K562 (cell line): ENCODE results near the gene FTHL17. TPM values are rescaled to one million over a fixed set of nuclear protein-coding genes. Genes with fewer than 3 reads are reported as not detected.

Experiments
- ATAC-seq: fragments of 200-7000 bp; cut with Tn5 transposase; 3 replicates; pipeline ENCODE4 v1.9.1; 2020; ENCODE audit warnings: moderate library complexity
- BruUV-seq: library from RNA; stranded (reverse); fragments of 400-500 nt; replicated peaks from 2 replicates; lab custom pipeline; 2021; lab: Mats Ljungman, UMichigan
- CTCF ChIA-PET: fragments of 300-600 bp; formaldehyde crosslinking; extraction: SDS; loops from one replicate; lab custom pipeline; 2021; ENCODE audit warnings: low intra/inter-chr PET ratio; lab: Yijun Ruan, JAX
- POLR2A ChIA-PET: fragments of 300-600, 350-650 bp; sonication (Branson Sonifier 250); formaldehyde crosslinking; extraction: SDS; loops from one replicate; lab custom pipeline; 2021; ENCODE audit warnings: antibody characterized with exemption, inconsistent platforms; lab: Yijun Ruan, JAX
- DNase-seq, 4 experiments: peaks; one replicate each; pipeline versions ENCODE4 v3.0.0 to v3.0.0-alpha.2; 2011 to 2018; ENCODE audit warnings: low spot score in 3 of 4, mixed read lengths in 3 of 4; ENCODE audit errors: extremely low read depth in 1 of 4
- FAIRE-seq: peaks from 2 replicates; lab custom pipeline; 2011; peaks lifted over from hg19 to GRCh38; lab: Jason Lieb, UNC
- H2AFZ ChIP-seq: 2 replicates; pipeline ENCODE4 v1.6.0; 2011; ENCODE audit warnings: low read depth, low read length, control low read depth, inconsistent platforms
- H3K27ac ChIP-seq: fragments of 200-600 bp; 3 replicates; pipeline ENCODE4 v1.8.0; 2011; ENCODE audit warnings: low read depth, mild to moderate bottlenecking, control low read depth, inconsistent platforms, low read length, moderate library complexity, mixed read lengths; ENCODE audit errors: extremely low read depth
- H3K27me3 ChIP-seq, 2 experiments: fragments of 300-600 bp in 1 of 2; 2 replicates in 1 of 2; 3 replicates in 1 of 2; pipeline versions ENCODE4 v1.6.0 to v1.8.0; 2011; ENCODE audit warnings: inconsistent platforms in 2 of 2, low read length in 2 of 2, mild to moderate bottlenecking in 1 of 2, mixed read lengths in 1 of 2, moderate library complexity in 1 of 2; ENCODE audit not compliant: control insufficient read depth in 2 of 2, insufficient read depth in 2 of 2
- H3K36me3 ChIP-seq: fragments of 300-600 bp; 3 replicates; pipeline ENCODE4 v1.8.0; 2011; ENCODE audit warnings: mild to moderate bottlenecking, low read length, inconsistent platforms; ENCODE audit not compliant: control insufficient read depth, insufficient read depth
- H3K4me1 ChIP-seq, 2 experiments: fragments of 200-600 bp in 1 of 2; replicated peaks in 1 of 2; 2 replicates in 1 of 2; 3 replicates in 1 of 2; pipeline versions ENCODE4 v1.5.1 to v1.8.0; 2011; ENCODE audit warnings: inconsistent platforms in 2 of 2, low read length in 2 of 2, mild to moderate bottlenecking in 1 of 2, mixed read lengths in 1 of 2, moderate library complexity in 1 of 2; ENCODE audit not compliant: control insufficient read depth in 2 of 2, insufficient read depth in 2 of 2
- H3K4me2 ChIP-seq: 2 replicates; pipeline ENCODE4 v1.6.1; 2011; ENCODE audit warnings: low read length, control low read depth, inconsistent platforms, mixed read lengths; ENCODE audit not compliant: insufficient read depth
- H3K4me3 ChIP-seq: fragments of 200-600 bp; sonication (generic), shearing (Covaris generic); 2 replicates; pipeline ENCODE4 v1.5.1; 2016; ENCODE audit warnings: control low read depth, inconsistent platforms
- H3K79me2 ChIP-seq: fragments of 200-600 bp; 3 replicates; pipeline ENCODE4 v1.8.0; 2011; ENCODE audit warnings: low read length, inconsistent platforms; ENCODE audit not compliant: control insufficient read depth, insufficient read depth
- H3K9ac ChIP-seq, 2 experiments: 2 replicates each; pipeline versions ENCODE4 v1.6.0 to v1.6.1; 2011; ENCODE audit warnings: low read depth in 2 of 2, low read length in 2 of 2, control low read depth in 1 of 2, inconsistent platforms in 1 of 2, mild to moderate bottlenecking in 1 of 2, mixed read lengths in 1 of 2; ENCODE audit not compliant: insufficient read depth in 1 of 2
- H3K9me1 ChIP-seq: one replicate; pipeline ENCODE4 v1.6.0; 2011; ENCODE audit warnings: inconsistent platforms, mild to moderate bottlenecking, low read length, moderate library complexity; ENCODE audit not compliant: control insufficient read depth, insufficient read depth
- H3K9me3 ChIP-seq: replicated peaks from 2 replicates; pipeline ENCODE4 v1.5.1; 2011; ENCODE audit warnings: low read depth, low read length, inconsistent platforms; ENCODE audit not compliant: control insufficient read depth, insufficient read depth
- H4K20me1 ChIP-seq: replicated peaks from 2 replicates; pipeline ENCODE4 v1.6.1; 2011; ENCODE audit warnings: low read length, inconsistent platforms, mixed read lengths; ENCODE audit not compliant: control insufficient read depth, insufficient read depth
- GATA2 ChIP-seq: sonication (generic); formaldehyde crosslinking; IDR thresholded peaks from 2 replicates; pipeline ENCODE4 v1.4.0; 2020; ENCODE audit warnings: mild to moderate bottlenecking, missing genetic modification reagents
- MTA2 ChIP-seq: fragments of 450-650 bp; IDR thresholded peaks from 2 replicates; pipeline ENCODE4 v1.6.1; 2016; ENCODE audit warnings: low read depth
- POLR2AphosphoS5 ChIP-seq: IDR thresholded peaks from 2 replicates; pipeline ENCODE4 v1.6.1; 2011; ENCODE audit warnings: mild to moderate bottlenecking, low read depth, low read length, moderate library complexity; ENCODE audit not compliant: control insufficient read depth, insufficient read depth
- SIX5 ChIP-seq, 2 experiments: IDR thresholded peaks; 2 replicates each; pipeline ENCODE4 v1.6.1; 2011; ENCODE audit warnings: low read length in 2 of 2, borderline replicate concordance in 1 of 2, low read depth in 1 of 2, mild to moderate bottlenecking in 1 of 2, moderate library complexity in 1 of 2; ENCODE audit not compliant: insufficient read depth in 1 of 2
- ZNF217 ChIP-seq: sonication (generic); formaldehyde crosslinking; IDR thresholded peaks from 2 replicates; pipeline ENCODE4 v1.8.0; 2022; ENCODE audit warnings: mild to moderate bottlenecking, missing genetic modification reagents
- WGBS: fragments of 100-300 bp; shearing (Covaris generic); methylation state at CpG from one replicate; pipeline ENCODE4 v1.1.6; 2016; ENCODE audit warnings: low coverage, mixed read lengths; ENCODE audit not compliant: insufficient coverage; ENCODE audit errors: missing lambda C conversion rate; 5-methylcytosine and 5-hydroxymethylcytosine counted together
- in situ Hi-C: fragments of 300-500 bp; cut with MboI; formaldehyde crosslinking; loops from 4 replicates; pipeline ENCODE4 v1.15.0; 2018; ENCODE audit warnings: inconsistent platforms, mixed read lengths
- intact Hi-C: fragments of 100-400 bp; cut with micrococcal nuclease; formaldehyde crosslinking; loops from 2 replicates; pipeline ENCODE4 v1.14.2; 2022
- polyA plus RNA-seq, 8 experiments: library from polyadenylated mRNA; depleted of rRNA in 4 of 8; stranded (reverse) in 5 of 8; unstranded in 3 of 8; fragments of >200 nt; fragmentation: Nextera tagmentation in 2 of 8; fragmentation: Illumina TruSeq in 1 of 8; extraction: Ambion mirVana in 2 of 8; extraction: Trizol in 1 of 8; gene quantifications; 2 replicates each; pipeline versions ENCODE4 v1.2.1 to v1.2.3, GENCODE V29; 2011 to 2014; ENCODE audit warnings: inconsistent platforms in 1 of 8, missing spikeins in 1 of 8
- total RNA-seq, 7 experiments: library from RNA; depleted of rRNA in 6 of 7; stranded (reverse); fragments of >200 nt in 6 of 7; fragmentation: Illumina TruSeq in 2 of 7; extraction: Trizol in 2 of 7; gene quantifications; 2 replicates each; pipeline versions ENCODE4 v1.2.1 to v1.2.3, GENCODE V29; 2011 to 2021; ENCODE audit warnings: low replicate concordance in 1 of 7
- TF ChIP-seq, protein P1 (sequence below), 2 experiments: fragments of 250-450 bp in 1 of 2; fragments of 450-650 bp in 1 of 2; sonication (Bioruptor Pico) in 1 of 2; IDR thresholded peaks; 2 replicates each; pipeline versions ENCODE4 v1.6.1 to v1.8.0; 2016 to 2021; ENCODE audit warnings: mild to moderate bottlenecking in 2 of 2, moderate library complexity in 2 of 2, missing compliant biosample characterization in 1 of 2, missing genetic modification characterization in 1 of 2

The FTHL17 gene
- total and polyA plus RNA-seq, 9 of the 15 experiments (the other 6 are each of a cell fraction or from before 2014, with no cell fraction given) = not detected

DNA sequence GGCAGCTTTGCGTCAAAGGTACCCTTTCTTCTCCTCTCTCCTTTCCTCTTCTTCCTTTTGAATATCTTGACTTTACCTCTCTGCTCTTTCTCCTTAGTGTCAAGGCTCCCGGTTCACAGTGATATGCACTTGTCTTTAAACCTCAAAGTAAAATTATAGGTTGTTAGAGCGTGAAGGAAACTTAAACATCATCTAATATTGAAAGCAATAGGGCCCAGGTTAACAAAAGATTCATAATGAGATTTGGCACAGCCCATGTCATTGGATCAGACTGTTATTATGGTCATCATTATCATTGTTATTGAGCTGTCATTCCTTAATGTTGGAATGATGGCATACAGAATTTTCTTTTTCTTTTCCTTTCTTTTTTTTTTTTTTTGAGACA lies 32.5 kb downstream of the FTHL17 start:
- POLR2A ChIA-PET = no interaction called here
- Histone ChIP-seq H3K27ac (no peak overlapping the region), H3K79me2 (no peaks in the 10 kb centered on the region), H3K4me2 (no peak overlapping the region), H3K9me3 (no peaks in the 10 kb centered on the region), H3K27me3 (no peaks in the 10 kb centered on the region), H3K4me3 (no peak overlapping the region), H3K9ac (no peak overlapping the region), H3K9me1 (no peaks in the 10 kb centered on the region), H2AFZ (no peak overlapping the region), H3K4me1 (no peaks in the 10 kb centered on the region), H4K20me1 (no peaks in the 10 kb centered on the region; the same call in 1 of the 2 replicates), H3K36me3 (no peaks in the 10 kb centered on the region)
- TF ChIP-seq, protein P1, sequence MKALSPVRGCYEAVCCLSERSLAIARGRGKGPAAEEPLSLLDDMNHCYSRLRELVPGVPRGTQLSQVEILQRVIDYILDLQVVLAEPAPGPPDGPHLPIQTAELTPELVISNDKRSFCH (CRISPR knock-in tag; IDR thresholded peaks at IDR 0.05) = no peak
- TF ChIP-seq, protein P1 (tag; IDR thresholded peaks at IDR 0.05) = no peak
- TF ChIP-seq POLR2AphosphoS5 (no peak), GATA2 (CRISPR knock-in tag) (no peak), ZNF217 (no peak), SIX5 (IDR thresholded peaks at IDR 0.05; ENCODE audit: borderline replicate concordance in 1 of 2, insufficient read depth in 1 of 2, low read depth in 1 of 2, low read length in 2 of 2) (no peak), MTA2 (no peak)
- intact Hi-C loops (loop anchor here (2.0 to 10.0 kb wide), 5 partner anchors 102 to 1365 kb away; no protein-coding TSS in a partner anchor), in situ Hi-C loops (loop anchor here (25.0 kb wide), 1 partner anchor 623 kb away; no protein-coding TSS in a partner anchor)
- no peak for FAIRE-seq
- WGBS = 0% methylated on average over 3 of the region's 3 CpGs
- no TSS peak for BruUV-seq
- ATAC-seq = no peak
- CTCF ChIA-PET = no interaction called here
- DNase-seq = no peak
